Measurements from ENCODE around the gene TNFSF11. TPM values are rescaled to one million over a fixed set of nuclear protein-coding genes. Genes with fewer than 3 reads are reported as not detected.
A peak's percentile ranks its signal among the peaks of the same experiment; 100 is the strongest.
"Not testable (repeated sequence)": the region's sequence is repeated elsewhere in the genome, so short reads cannot be mapped to it uniquely, and the experiment has no call there.

TNFSF11 gene
- polyA plus RNA-seq, 6 donors from 2014 or later: not detected

DNA sequence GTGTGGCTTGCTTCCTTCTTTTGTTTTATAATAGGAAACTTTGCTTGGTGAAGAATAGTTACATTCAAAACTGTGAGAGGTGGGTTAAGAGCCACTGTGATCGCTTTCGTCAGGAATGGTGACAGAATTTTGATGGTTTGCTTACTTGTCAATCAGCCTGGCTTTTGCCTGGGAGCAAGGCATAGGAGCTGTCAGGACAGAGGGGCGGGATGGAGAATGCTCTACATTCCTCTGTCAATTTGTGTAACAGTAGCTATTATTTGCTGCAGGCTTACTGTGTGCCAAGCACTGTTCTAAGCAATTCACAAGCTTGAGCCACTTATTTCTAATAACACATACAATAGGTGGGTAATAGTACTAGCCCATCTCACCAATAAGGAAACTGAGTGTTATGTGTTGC lies 28.1 kb upstream of the TNFSF11 start:
- H3K4me3 Mint-ChIP-seq: no peak overlapping the region
- ATAC-seq (ENCODE audit: low read depth in 2 of 2) (no peak), DNase-seq (no peak)
- peaks cover 7 to 17% (median 11%) of the 10 kb centered on the region in 3 donors for H3K27me3 Mint-ChIP-seq
- H3K4me1 Mint-ChIP-seq: peaks cover 8 to 15% (median 13%) of the 10 kb centered on the region in 3 donors
- peaks cover 0 to 1% (median 0%) of the 10 kb centered on the region in 7 donors for H3K9me3 Mint-ChIP-seq
- no peaks in the 10 kb centered on the region for H3K36me3 Mint-ChIP-seq
- H3K27ac Mint-ChIP-seq: peak overlapping the region in 1 of 6 donors; percentile 45

GRCh38 chr13:42547612-42548011 lies 26.3 kb upstream of the TNFSF11 start:
- H3K9me3 Mint-ChIP-seq: no peaks in the 10 kb centered on the region
- ATAC-seq (ENCODE audit: low read depth in 2 of 2) (no peak), DNase-seq (no peak)
- H3K4me3 Mint-ChIP-seq: no peak overlapping the region
- peaks cover 8 to 15% (median 13%) of the 10 kb centered on the region in 3 donors for H3K4me1 Mint-ChIP-seq
- no peaks in the 10 kb centered on the region for H3K36me3 Mint-ChIP-seq
- H3K27me3 Mint-ChIP-seq: peaks cover 0 to 18% (median 16%) of the 10 kb centered on the region in 3 donors
- H3K27ac Mint-ChIP-seq: peak overlapping the region in 2 of 6 donors; percentile 42 to 68

- peak; percentile 40 for DNase-seq
- peaks cover 0 to 21% (median 18%) of the 10 kb centered on the region in 3 donors for H3K27me3 Mint-ChIP-seq
- peak overlapping the region in 2 of 8 donors; percentile 23 to 44 for H3K4me3 Mint-ChIP-seq
- no peaks in the 10 kb centered on the region for H3K36me3 Mint-ChIP-seq
- ATAC-seq (ENCODE audit: low read depth in 2 of 2): peak; percentile 85 to 96
- H3K9me3 Mint-ChIP-seq: no peaks in the 10 kb centered on the region
- peak overlapping the region in 3 of 6 donors; percentile 50 to 92 (median 82) for H3K27ac Mint-ChIP-seq
- H3K4me1 Mint-ChIP-seq: peaks cover 8 to 15% (median 13%) of the 10 kb centered on the region in 3 donors
Observed at GRCh38 chr13:42548731-42549551, 25.0 kb upstream of the TNFSF11 start.

GRCh38 chr13:42549552-42549936 lies 24.4 kb upstream of the TNFSF11 start:
- H3K4me1 Mint-ChIP-seq: peaks cover 8 to 15% (median 13%) of the 10 kb centered on the region in 3 donors
- H3K27me3 Mint-ChIP-seq: peaks cover 0 to 18% (median 18%) of the 10 kb centered on the region in 3 donors
- peak overlapping the region in 1 of 8 donors; percentile 44 for H3K4me3 Mint-ChIP-seq
- ATAC-seq (ENCODE audit: low read depth in 2 of 2) (no peak), DNase-seq (no peak)
- H3K27ac Mint-ChIP-seq: peak overlapping the region in 2 of 6 donors; percentile 50 to 82
- no peaks in the 10 kb centered on the region for H3K36me3 Mint-ChIP-seq
- no peaks in the 10 kb centered on the region for H3K9me3 Mint-ChIP-seq

DNA sequence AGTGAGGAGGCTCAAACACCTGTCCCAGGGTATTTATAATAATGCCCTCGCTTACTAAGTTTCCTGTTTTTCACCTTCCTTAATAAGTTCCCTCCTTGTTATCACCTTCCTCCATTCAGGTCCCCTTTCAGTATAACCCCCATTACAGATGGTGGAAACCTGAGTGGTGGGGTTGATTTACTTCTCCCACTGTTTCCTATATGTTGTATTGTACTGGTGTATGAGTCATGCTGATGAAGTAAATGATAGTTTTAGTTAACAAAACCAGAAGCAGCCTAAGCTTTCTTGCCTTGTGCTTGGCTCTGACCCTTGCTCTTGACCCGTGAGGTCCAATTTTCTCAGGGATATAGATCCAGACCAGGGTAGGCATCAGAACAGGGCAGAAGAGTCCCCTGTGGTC lies 22.3 kb upstream of the TNFSF11 start:
- Mint-ChIP-seq H3K4me1 (peaks cover 8 to 15% (median 13%) of the 10 kb centered on the region in 3 donors), H3K27ac (no peak overlapping the region), H3K36me3 (no peaks in the 10 kb centered on the region), H3K27me3 (peaks cover 0 to 18% (median 18%) of the 10 kb centered on the region in 3 donors), H3K9me3 (no peaks in the 10 kb centered on the region), H3K4me3 (no peak overlapping the region)
- no peak for DNase-seq
- no peak for ATAC-seq (ENCODE audit: low read depth in 2 of 2)

GRCh38 chr13:42553098-42554046 lies 20.6 kb upstream of the TNFSF11 start:
- Mint-ChIP-seq H3K9me3 (no peaks in the 10 kb centered on the region), H3K27ac (no peak overlapping the region), H3K4me1 (peaks cover 8 to 13% (median 12%) of the 10 kb centered on the region in 3 donors), H3K27me3 (peaks cover 0 to 18% (median 12%) of the 10 kb centered on the region in 3 donors), H3K4me3 (no peak overlapping the region), H3K36me3 (no peaks in the 10 kb centered on the region)
- DNase-seq (no peak), ATAC-seq (ENCODE audit: low read depth in 2 of 2) (no peak)

GRCh38 chr13:42559057-42559456 lies 14.9 kb upstream of the TNFSF11 start:
- DNase-seq (no peak), ATAC-seq (ENCODE audit: low read depth in 2 of 2) (no peak)
- Mint-ChIP-seq H3K27ac (no peak overlapping the region), H3K4me1 (peaks cover 13 to 16% (median 13%) of the 10 kb centered on the region in 3 donors), H3K9me3 (peaks cover 0 to 14% (median 9%) of the 10 kb centered on the region in 7 donors), H3K4me3 (no peak overlapping the region), H3K27me3 (no peaks in the 10 kb centered on the region), H3K36me3 (no peaks in the 10 kb centered on the region)

DNA sequence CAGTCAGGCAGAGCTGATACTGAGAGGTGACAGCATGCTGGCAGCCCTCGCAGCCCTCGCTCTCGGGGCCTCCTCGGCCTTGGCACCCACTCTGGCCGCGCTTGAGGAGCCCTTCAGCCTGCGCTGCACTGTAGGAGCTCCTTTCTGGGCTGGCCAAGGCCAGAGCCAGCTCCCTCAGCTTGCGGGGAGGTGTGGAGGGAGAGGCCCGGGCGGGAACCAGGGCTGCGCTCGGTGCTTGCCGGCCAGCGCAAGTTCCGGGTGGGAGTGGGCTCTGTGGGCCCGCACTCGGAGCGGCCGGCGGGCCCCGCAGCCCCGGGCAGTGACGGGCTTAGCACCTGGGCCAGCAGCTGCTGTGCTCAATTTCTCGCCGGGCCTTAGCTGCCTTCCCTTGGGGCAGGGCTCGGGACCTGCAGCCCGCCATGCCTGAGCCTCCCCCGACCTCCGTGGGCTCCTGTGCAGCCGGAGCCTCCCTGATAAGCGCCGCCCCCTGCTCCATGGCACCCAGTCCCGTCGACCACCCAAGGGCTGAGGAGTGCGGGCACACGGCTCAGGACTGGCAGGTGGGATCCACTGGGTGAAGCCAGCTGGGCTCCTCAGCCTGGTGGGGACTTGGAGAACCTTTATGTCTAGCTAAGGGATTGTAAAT lies 14.3 kb upstream of the TNFSF11 start:
- not testable (repeated sequence) for H3K27ac Mint-ChIP-seq; ATAC-seq (ENCODE audit: low read depth in 2 of 2); H3K4me3 Mint-ChIP-seq; H3K36me3 Mint-ChIP-seq; H3K27me3 Mint-ChIP-seq; DNase-seq
- Mint-ChIP-seq H3K4me1 (peaks cover 13 to 16% (median 13%) of the 10 kb centered on the region in 3 donors), H3K9me3 (peaks cover 0 to 20% (median 9%) of the 10 kb centered on the region in 7 donors)

DNA sequence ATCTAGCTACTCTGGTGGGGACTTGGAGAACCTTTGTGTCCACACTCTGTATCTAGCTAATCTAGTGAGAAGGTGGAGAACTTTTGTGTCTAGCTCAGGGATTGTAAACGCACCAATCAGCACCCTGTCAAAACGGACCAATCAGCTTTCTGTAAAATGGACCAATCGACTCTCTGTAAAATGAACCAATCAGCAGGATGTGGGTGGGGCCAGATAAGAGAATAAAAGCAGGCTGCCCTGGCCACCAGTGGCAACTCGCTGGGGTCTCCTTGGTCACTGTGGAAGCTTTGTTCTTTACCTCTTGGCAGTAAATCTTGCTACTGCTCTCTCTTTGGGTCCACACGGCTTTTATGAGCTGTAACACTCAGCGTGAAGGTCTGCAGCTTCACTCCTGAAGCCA lies 13.6 kb upstream of the TNFSF11 start:
- H3K27me3 Mint-ChIP-seq; H3K27ac Mint-ChIP-seq; DNase-seq; H3K4me3 Mint-ChIP-seq; H3K36me3 Mint-ChIP-seq; ATAC-seq (ENCODE audit: low read depth in 2 of 2): not testable (repeated sequence)
- Mint-ChIP-seq H3K4me1 (peaks cover 13 to 16% (median 13%) of the 10 kb centered on the region in 3 donors), H3K9me3 (peaks cover 0 to 21% (median 9%) of the 10 kb centered on the region in 7 donors)

GRCh38 chr13:42561752-42562467 lies 12.0 kb upstream of the TNFSF11 start:
- Mint-ChIP-seq H3K27ac (peak overlapping the region in 2 of 6 donors; percentile 14 to 67), H3K36me3 (peaks cover 0 to 5% of the 10 kb centered on the region in 2 donors), H3K4me3 (peak overlapping the region in 2 of 8 donors; percentile 16 to 25), H3K9me3 (peaks cover 0 to 24% (median 9%) of the 10 kb centered on the region in 7 donors), H3K27me3 (peaks cover 0 to 7% (median 4%) of the 10 kb centered on the region in 3 donors), H3K4me1 (peaks cover 13 to 16% (median 13%) of the 10 kb centered on the region in 3 donors)
- DNase-seq (no peak), ATAC-seq (ENCODE audit: low read depth in 2 of 2) (no peak)

DNA sequence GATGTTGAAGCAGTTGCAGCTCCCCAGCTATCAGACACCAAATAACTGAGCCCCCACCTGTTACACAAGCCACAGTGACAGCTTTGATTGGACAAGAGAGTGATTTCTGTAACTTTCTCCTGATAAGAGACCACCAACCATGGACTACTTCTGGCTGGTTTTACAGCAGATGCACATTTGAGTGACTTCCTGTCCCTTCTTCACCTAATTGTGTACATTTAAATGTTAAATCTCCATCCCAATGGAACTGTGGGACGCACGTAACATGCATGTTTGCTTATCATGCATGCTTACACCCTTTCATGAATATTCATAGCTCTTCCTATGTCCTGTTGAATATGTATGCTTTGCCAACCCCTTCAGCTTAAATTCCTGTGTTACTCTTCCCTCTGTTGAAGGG lies 6.0 kb upstream of the TNFSF11 start:
- no peak for DNase-seq
- H3K4me1 Mint-ChIP-seq: peaks cover 0 to 2% (median 0%) of the 10 kb centered on the region in 3 donors
- H3K36me3 Mint-ChIP-seq: peaks cover 0 to 5% of the 10 kb centered on the region in 2 donors
- H3K4me3 Mint-ChIP-seq: no peak overlapping the region
- H3K27me3 Mint-ChIP-seq: peaks cover 0 to 10% (median 7%) of the 10 kb centered on the region in 3 donors
- no peak for ATAC-seq (ENCODE audit: low read depth in 2 of 2)
- no peak overlapping the region for H3K27ac Mint-ChIP-seq
- peaks cover 5 to 30% (median 11%) of the 10 kb centered on the region in 7 donors for H3K9me3 Mint-ChIP-seq
